MCF 10A (cell line): ENCODE measurements around the gene TBX10. TPM values are rescaled to one million over a fixed set of nuclear protein-coding genes. Genes with fewer than 3 reads are reported as not detected.
A peak's percentile ranks its signal among the peaks of the same experiment; 100 is the strongest.

Experiments
- BruUV-seq: library from RNA; stranded (reverse); fragments of 400-500 nt; replicated peaks from 2 replicates; lab custom pipeline; 2021; lab: Mats Ljungman, UMichigan
- CTCF ChIA-PET: fragments of 300-600 bp; sonication (Branson Sonifier 250); formaldehyde crosslinking; extraction: SDS; loops from one replicate; lab custom pipeline; 2021; ENCODE audit warnings: antibody characterized with exemption, inconsistent platforms; lab: Yijun Ruan, JAX
- POLR2A ChIA-PET: fragments of 300-600, 350-650 bp; sonication (Branson Sonifier 250); formaldehyde crosslinking; extraction: SDS; loops from one replicate; lab custom pipeline; 2020; ENCODE audit warnings: antibody characterized with exemption, inconsistent platforms; lab: Yijun Ruan, JAX
- DNase-seq: peaks from one replicate; pipeline ENCODE4 v3.0.0-alpha.2; 2018; ENCODE audit not compliant: unreplicated experiment
- H3K27ac Mint-ChIP-seq: one replicate; pipeline ENCODE4 v1.8.0; 2022; ENCODE audit warnings: mild to moderate bottlenecking, low read depth, mixed read lengths; ENCODE audit not compliant: unreplicated experiment
- H3K27me3 Mint-ChIP-seq: one replicate; pipeline ENCODE4 v1.8.0; 2022; ENCODE audit warnings: mixed read lengths; ENCODE audit not compliant: insufficient read depth, unreplicated experiment
- H3K36me3 Mint-ChIP-seq: one replicate; pipeline ENCODE4 v1.8.0; 2022; ENCODE audit warnings: mild to moderate bottlenecking, moderate library complexity, mixed read lengths; ENCODE audit not compliant: insufficient read depth, unreplicated experiment
- H3K4me1 Mint-ChIP-seq: one replicate; pipeline ENCODE4 v1.8.0; 2022; ENCODE audit warnings: mixed read lengths; ENCODE audit not compliant: insufficient read depth, unreplicated experiment
- H3K4me3 Mint-ChIP-seq: one replicate; pipeline ENCODE4 v1.8.0; 2022; ENCODE audit warnings: mild to moderate bottlenecking, moderate library complexity, mixed read lengths; ENCODE audit not compliant: unreplicated experiment
- H3K9me3 Mint-ChIP-seq: one replicate; pipeline ENCODE4 v1.8.0; 2022; ENCODE audit warnings: mixed read lengths; ENCODE audit not compliant: unreplicated experiment
- CTCF ChIP-seq: fragments of 200-600 bp; IDR thresholded peaks from one replicate; pipeline ENCODE4 v1.8.0; 2022; ENCODE audit warnings: antibody characterized with exemption, mild to moderate bottlenecking; ENCODE audit not compliant: unreplicated experiment
- intact Hi-C: fragments of 100-400 bp; cut with micrococcal nuclease; formaldehyde crosslinking; loops from 2 replicates; pipeline ENCODE4 v1.14.1; 2022
- total RNA-seq: library from RNA; stranded (reverse); gene quantifications from 2 replicates; pipeline ENCODE4 v1.2.3, GENCODE V29; 2022

Gene TBX10
- total RNA-seq, 1 experiment from 2014 or later, result not detected

- no peak for TF ChIP-seq CTCF
- intact Hi-C loops, result no loop called here
- Mint-ChIP-seq H3K4me3 (peak overlapping the region; percentile 80), H3K4me1 (no peaks in the 10 kb centered on the region), H3K27ac (no peak overlapping the region), H3K27me3 (no peaks in the 10 kb centered on the region), H3K9me3 (no peaks in the 10 kb centered on the region), H3K36me3 (peaks cover 28% of the 10 kb centered on the region)
- no peak for DNase-seq
- no TSS peak for BruUV-seq
- ChIA-PET CTCF (interaction anchor here (0.5 to 2.3 kb wide), 5 partner anchors 9 to 237 kb away, joined by 3 to 16 read pairs (median 3); no protein-coding TSS in a partner anchor), POLR2A (interaction anchor here (0.6 to 2.0 kb wide), 5 partner anchors 16 to 25 kb away, joined by 3 to 20 read pairs (median 5); partner anchors contain the start of genes GSTP1 and NUDT8)
Measured at GRCh38 chr11:67608486-67608885, 31.1 kb downstream of the TBX10 start.

- POLR2A ChIA-PET, result interaction anchor here (0.7 to 2.0 kb wide), 6 partner anchors 12 to 139 kb away, joined by 3 to 20 read pairs (median 4); partner anchors contain the start of genes GSTP1 and NUDT8
- H3K27me3 Mint-ChIP-seq, result no peaks in the 10 kb centered on the region
- TF ChIP-seq CTCF, result no peak
- CTCF ChIA-PET, result interaction anchor here (1.2 to 2.3 kb wide), 3 partner anchors 10 to 35 kb away, joined by 3 to 16 read pairs (median 3); no protein-coding TSS in a partner anchor
- no TSS peak for BruUV-seq
- H3K9me3 Mint-ChIP-seq, result no peaks in the 10 kb centered on the region
- H3K36me3 Mint-ChIP-seq, result peaks cover 23% of the 10 kb centered on the region
- peak overlapping the region; percentile 88 for H3K27ac Mint-ChIP-seq
- H3K4me1 Mint-ChIP-seq, result no peaks in the 10 kb centered on the region
- intact Hi-C loops, result no loop called here
- no peak for DNase-seq
- peak overlapping the region; percentile 80 for H3K4me3 Mint-ChIP-seq
Measured at GRCh38 chr11:67607507-67607906, 32.1 kb downstream of the TBX10 start.

- peak; percentile 38 for TF ChIP-seq CTCF
- CTCF ChIA-PET, result no interaction called here
- intact Hi-C loops, result loop anchor here (1.0 kb wide), 1 partner anchor 34 kb away; no protein-coding TSS in a partner anchor
- Mint-ChIP-seq H3K27ac (peak within 1 kb of the TSS; percentile 88), H3K9me3 (no peaks in the 10 kb centered on the region), H3K4me1 (no peaks in the 10 kb centered on the region), H3K4me3 (peak within 1 kb of the TSS; percentile 80), H3K36me3 (peaks cover 19% of the 10 kb centered on the region), H3K27me3 (no peaks in the 10 kb centered on the region)
- no TSS peak for BruUV-seq
- POLR2A ChIA-PET, result interaction anchor here (0.8 to 2.7 kb wide), 4 partner anchors 11 to 24 kb away, joined by 3 to 20 read pairs (median 10); partner anchors contain the start of gene GSTP1
- DNase-seq, result peak; percentile 91
Measured at GRCh38 chr11:67606492-67607295, 32.9 kb downstream of the TBX10 start, which contains the start of gene NDUFV1. TSS of gene NDUFV1 (plus strand) at chr11:67606936. CDS start at chr11:67607005, 69 bp downstream.

- TF ChIP-seq CTCF, result no peak
- no peaks in the 10 kb centered on the region for H3K4me1 Mint-ChIP-seq
- CTCF ChIA-PET, result interaction anchor here (0.5 to 0.6 kb wide), 2 partner anchors 21 to 283 kb away, joined by 3 read pairs; no protein-coding TSS in a partner anchor
- peaks cover 17% of the 10 kb centered on the region for H3K36me3 Mint-ChIP-seq
- H3K27ac Mint-ChIP-seq, result peak overlapping the region; percentile 88
- H3K9me3 Mint-ChIP-seq, result no peaks in the 10 kb centered on the region
- H3K27me3 Mint-ChIP-seq, result peaks cover 2% of the 10 kb centered on the region
- POLR2A ChIA-PET, result interaction anchor here (1.4 to 2.7 kb wide), 3 partner anchors 11 to 23 kb away, joined by 7 to 12 read pairs (median 11); partner anchors contain the start of gene GSTP1
- no peak for DNase-seq
- intact Hi-C loops, result loop anchor here (1.0 kb wide), 1 partner anchor 34 kb away; no protein-coding TSS in a partner anchor
- peak overlapping the region; percentile 80 for H3K4me3 Mint-ChIP-seq
- BruUV-seq, result no TSS peak
Measured at GRCh38 chr11:67606093-67606491, 33.5 kb downstream of the TBX10 start.
